Loucy (cell line): ENCODE data around the gene SLC10A7.

ENCODE experiments used
- H2AFZ ChIP-seq: fragments of 200-600 bp; sonication (generic); 2 replicates; pipeline ENCODE4 v1.6.0; 2016; ENCODE audit warnings: antibody characterized with exemption, mild to moderate bottlenecking, low read length, moderate library complexity
- H3F3A ChIP-seq: fragments of 200-600 bp; 2 replicates; pipeline ENCODE4 v1.6.0; 2016; ENCODE audit warnings: antibody characterized with exemption, low read depth, mild to moderate bottlenecking
- H3K27me3 ChIP-seq: fragments of 200-600 bp; sonication (generic); 2 replicates; pipeline ENCODE4 v1.6.1; 2014; ENCODE audit warnings: low read length, mild to moderate bottlenecking; ENCODE audit not compliant: insufficient read depth, poor library complexity, severe bottlenecking
- H3K36me3 ChIP-seq: fragments of 200-600 bp; sonication (generic); 2 replicates; pipeline ENCODE4 v1.6.1; 2016; ENCODE audit warnings: low read length; ENCODE audit not compliant: insufficient read depth
- H3K4me1 ChIP-seq: fragments of 200-600 bp; sonication (generic); 2 replicates; pipeline ENCODE4 v1.5.1; 2014; ENCODE audit warnings: low read length, mild to moderate bottlenecking; ENCODE audit not compliant: insufficient read depth, poor library complexity, severe bottlenecking
- H3K4me2 ChIP-seq: fragments of 200-600 bp; sonication (generic); 2 replicates; pipeline ENCODE4 v1.6.0; 2014; ENCODE audit warnings: antibody characterized with exemption, low read length, low read depth, mild to moderate bottlenecking; ENCODE audit not compliant: poor library complexity, severe bottlenecking
- H3K4me3 ChIP-seq: fragments of 200-600 bp; sonication (generic); 2 replicates; pipeline ENCODE4 v1.5.1; 2014; ENCODE audit warnings: low read length, mild to moderate bottlenecking, mixed read lengths; ENCODE audit not compliant: poor library complexity, severe bottlenecking
- H3K79me2 ChIP-seq: fragments of 200-600 bp; sonication (generic); 2 replicates; pipeline ENCODE4 v1.6.1; 2014; ENCODE audit warnings: low read length; ENCODE audit not compliant: insufficient read depth
- H3K9ac ChIP-seq: fragments of 200-600 bp; sonication (generic); 2 replicates; pipeline ENCODE4 v1.6.0; 2014; ENCODE audit warnings: mild to moderate bottlenecking, low read depth, low read length, moderate library complexity; ENCODE audit not compliant: poor library complexity, severe bottlenecking
- H3K9me2 ChIP-seq: fragments of 200-600 bp; sonication (generic); replicated peaks from 2 replicates; pipeline ENCODE4 v1.6.1; 2016; ENCODE audit warnings: low read depth, low read length, mixed read lengths
- H3K9me3 ChIP-seq: fragments of 200-600 bp; sonication (generic); 2 replicates; pipeline ENCODE4 v1.6.1; 2014; ENCODE audit warnings: mild to moderate bottlenecking, antibody characterized with exemption, low read length, low read depth; ENCODE audit not compliant: insufficient read depth
- H4K20me1 ChIP-seq: fragments of 200-600 bp; sonication (generic); 2 replicates; pipeline ENCODE4 v1.6.0; 2014; ENCODE audit warnings: antibody characterized with exemption, low read length, mild to moderate bottlenecking; ENCODE audit not compliant: insufficient read depth, poor library complexity, severe bottlenecking
- EZH2phosphoT487 ChIP-seq: fragments of 200-600 bp; IDR thresholded peaks from 2 replicates; pipeline ENCODE4 v1.6.1; 2018; ENCODE audit warnings: antibody characterized with exemption, mild to moderate bottlenecking, moderate library complexity, borderline replicate concordance
- TF ChIP-seq, protein P1 (sequence below): fragments of 200-600 bp; sonication (generic); conservative IDR thresholded peaks from 2 replicates; pipeline ENCODE4 v1.5.1; 2014; ENCODE audit warnings: mild to moderate bottlenecking, antibody characterized with exemption, low read length

The SLC10A7 gene

DNA sequence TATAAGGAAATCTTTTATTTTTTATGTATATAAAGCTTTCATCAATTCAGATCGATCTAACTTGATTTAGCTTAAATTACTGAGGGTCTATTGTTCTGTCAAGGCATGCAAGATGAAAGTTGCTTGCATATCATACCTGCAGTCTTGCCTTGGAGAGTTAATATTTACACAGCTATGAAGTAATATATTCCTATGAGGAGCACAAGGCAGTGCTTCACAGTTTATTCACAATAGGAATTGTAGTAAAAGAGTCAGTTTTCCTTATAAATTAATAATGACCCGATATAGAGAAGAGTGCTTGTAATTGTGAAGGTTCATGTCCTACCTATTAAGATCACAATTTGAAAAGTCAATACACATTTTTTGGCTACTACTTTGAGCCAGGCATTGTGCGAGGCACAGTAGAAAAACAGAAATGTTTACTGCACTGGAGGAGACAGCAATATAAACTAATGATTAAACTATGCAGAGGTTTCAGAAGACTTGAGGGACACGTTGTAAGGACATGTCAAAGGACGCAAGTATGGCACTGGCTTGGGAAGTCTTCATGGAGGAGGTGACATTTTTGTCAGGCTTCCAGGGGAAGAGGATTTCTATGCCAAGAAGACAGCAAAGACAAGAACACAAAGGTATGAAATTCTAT is 268.6 kb downstream of the SLC10A7 start:
- H3K4me2 ChIP-seq: no peak overlapping the region
- TF ChIP-seq, protein P1, sequence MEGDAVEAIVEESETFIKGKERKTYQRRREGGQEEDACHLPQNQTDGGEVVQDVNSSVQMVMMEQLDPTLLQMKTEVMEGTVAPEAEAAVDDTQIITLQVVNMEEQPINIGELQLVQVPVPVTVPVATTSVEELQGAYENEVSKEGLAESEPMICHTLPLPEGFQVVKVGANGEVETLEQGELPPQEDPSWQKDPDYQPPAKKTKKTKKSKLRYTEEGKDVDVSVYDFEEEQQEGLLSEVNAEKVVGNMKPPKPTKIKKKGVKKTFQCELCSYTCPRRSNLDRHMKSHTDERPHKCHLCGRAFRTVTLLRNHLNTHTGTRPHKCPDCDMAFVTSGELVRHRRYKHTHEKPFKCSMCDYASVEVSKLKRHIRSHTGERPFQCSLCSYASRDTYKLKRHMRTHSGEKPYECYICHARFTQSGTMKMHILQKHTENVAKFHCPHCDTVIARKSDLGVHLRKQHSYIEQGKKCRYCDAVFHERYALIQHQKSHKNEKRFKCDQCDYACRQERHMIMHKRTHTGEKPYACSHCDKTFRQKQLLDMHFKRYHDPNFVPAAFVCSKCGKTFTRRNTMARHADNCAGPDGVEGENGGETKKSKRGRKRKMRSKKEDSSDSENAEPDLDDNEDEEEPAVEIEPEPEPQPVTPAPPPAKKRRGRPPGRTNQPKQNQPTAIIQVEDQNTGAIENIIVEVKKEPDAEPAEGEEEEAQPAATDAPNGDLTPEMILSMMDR: no peak
- no peak for TF ChIP-seq EZH2phosphoT487
- no peak overlapping the region for H3K9ac ChIP-seq
- H3K27me3 ChIP-seq: no peaks in the 10 kb centered on the region
- no peaks in the 10 kb centered on the region for H3K36me3 ChIP-seq
- H2AFZ ChIP-seq: no peak overlapping the region
- H3K4me1 ChIP-seq: no peaks in the 10 kb centered on the region
- no peaks in the 10 kb centered on the region for H3K79me2 ChIP-seq
- no peaks in the 10 kb centered on the region for H3K9me2 ChIP-seq
- H4K20me1 ChIP-seq: no peaks in the 10 kb centered on the region
- no peaks in the 10 kb centered on the region for H3K9me3 ChIP-seq
- no peaks in the 10 kb centered on the region for H3F3A ChIP-seq
- no peak overlapping the region for H3K4me3 ChIP-seq

DNA sequence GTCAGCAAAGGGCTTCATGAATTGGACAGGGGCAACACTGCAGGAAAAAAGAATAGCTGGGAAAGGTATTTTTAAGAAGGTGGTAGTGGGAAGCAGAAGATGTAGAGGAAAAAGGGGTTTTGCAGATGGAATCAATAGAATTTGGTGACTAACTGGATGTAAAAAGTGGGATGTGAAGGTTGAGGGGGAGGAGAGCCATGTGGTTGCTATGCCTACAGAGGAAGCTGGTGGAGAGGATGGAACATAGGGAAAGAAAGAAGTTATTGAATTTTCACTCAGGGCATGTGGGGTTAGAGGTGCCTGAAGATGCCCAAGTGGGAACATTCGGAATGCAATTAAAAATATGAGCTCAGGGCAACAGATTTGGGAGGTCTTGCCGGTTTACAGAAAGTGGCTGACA is 274.4 kb downstream of the SLC10A7 start:
- no peaks in the 10 kb centered on the region for H4K20me1 ChIP-seq
- H3K4me2 ChIP-seq: no peak overlapping the region
- H3K4me1 ChIP-seq: no peaks in the 10 kb centered on the region
- no peak overlapping the region for H3K4me3 ChIP-seq
- no peaks in the 10 kb centered on the region for H3K36me3 ChIP-seq
- TF ChIP-seq, protein P1: no peak
- TF ChIP-seq EZH2phosphoT487: no peak
- no peaks in the 10 kb centered on the region for H3K9me3 ChIP-seq
- H2AFZ ChIP-seq: no peak overlapping the region
- H3K79me2 ChIP-seq: no peaks in the 10 kb centered on the region
- no peaks in the 10 kb centered on the region for H3K9me2 ChIP-seq
- H3K27me3 ChIP-seq: no peaks in the 10 kb centered on the region
- H3F3A ChIP-seq: no peaks in the 10 kb centered on the region
- no peak overlapping the region for H3K9ac ChIP-seq

DNA sequence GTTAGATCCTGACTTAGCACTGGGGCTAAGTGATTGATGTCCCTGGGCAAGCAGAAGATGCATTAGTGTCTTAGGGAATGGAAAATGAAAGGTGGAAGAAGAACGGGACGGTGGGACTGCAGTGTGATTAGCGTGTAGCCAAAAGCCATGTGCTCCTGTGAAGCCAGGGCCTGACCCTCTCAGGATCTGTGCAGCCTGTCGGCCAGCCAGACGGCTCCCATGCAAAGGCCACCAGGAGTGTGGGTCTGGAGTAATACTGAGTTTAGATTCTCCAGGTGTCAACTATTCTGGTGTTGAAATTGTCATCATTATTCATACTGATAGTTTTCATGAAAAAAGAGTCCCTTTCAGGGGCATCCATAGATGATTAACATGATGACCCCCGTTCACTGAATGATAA is 275.4 kb downstream of the SLC10A7 start:
- Histone ChIP-seq H3F3A (no peaks in the 10 kb centered on the region), H2AFZ (no peak overlapping the region), H3K4me3 (no peak overlapping the region), H3K79me2 (no peaks in the 10 kb centered on the region), H4K20me1 (no peaks in the 10 kb centered on the region), H3K4me2 (no peak overlapping the region), H3K4me1 (peaks cover 3% of the 10 kb centered on the region), H3K9ac (no peak overlapping the region), H3K27me3 (no peaks in the 10 kb centered on the region), H3K36me3 (no peaks in the 10 kb centered on the region), H3K9me3 (no peaks in the 10 kb centered on the region), H3K9me2 (no peaks in the 10 kb centered on the region)
- TF ChIP-seq EZH2phosphoT487: no peak
- TF ChIP-seq, protein P1: no peak
